Left forelimb (tissue), 1 donor: ENCODE data around the gene DBR1.

ENCODE experiments used
- DNase-seq: peaks from one replicate; pipeline ENCODE4 v3.0.0-alpha.2; 2018; ENCODE audit warnings: low spot score

Gene DBR1

DNA sequence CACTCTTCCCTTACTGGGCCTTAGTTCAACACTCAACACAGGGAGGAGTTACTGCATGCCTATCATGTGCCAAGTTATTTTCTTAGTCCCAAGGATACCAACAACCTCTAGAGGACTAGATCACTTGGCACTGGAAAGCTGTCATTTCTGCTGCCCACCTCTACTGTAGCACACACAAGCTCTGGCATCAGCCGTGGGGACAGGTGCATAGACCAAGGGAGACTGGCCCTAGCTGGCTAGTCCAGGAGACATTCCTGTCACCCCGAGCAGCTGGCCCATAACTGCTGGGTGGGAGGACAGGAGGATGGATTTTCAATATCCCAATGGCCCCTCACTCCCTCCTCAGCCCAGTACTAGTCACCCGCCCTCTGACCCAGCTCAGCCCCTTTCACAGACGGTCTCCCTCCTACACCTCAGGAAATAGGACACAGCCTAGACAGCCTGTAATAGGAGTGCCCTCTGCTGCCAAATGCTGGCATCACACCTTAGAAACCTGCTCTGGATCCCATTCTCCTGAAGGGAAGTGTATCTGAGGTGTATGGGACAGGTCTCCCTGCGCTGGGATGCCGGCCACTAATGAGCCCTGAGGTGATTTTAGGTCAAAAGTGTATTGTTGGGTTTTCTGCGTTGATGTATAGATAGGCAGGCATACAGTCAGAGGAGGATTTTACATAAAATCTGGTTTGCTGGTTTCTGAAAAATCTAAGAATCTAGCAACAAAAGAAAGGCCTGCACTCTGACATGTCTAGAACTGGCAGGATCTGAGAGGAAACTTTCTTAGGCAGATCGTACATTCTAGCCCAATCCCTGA lies 55.9 kb downstream of the DBR1 start:
- DNase-seq, result no peak

DNA sequence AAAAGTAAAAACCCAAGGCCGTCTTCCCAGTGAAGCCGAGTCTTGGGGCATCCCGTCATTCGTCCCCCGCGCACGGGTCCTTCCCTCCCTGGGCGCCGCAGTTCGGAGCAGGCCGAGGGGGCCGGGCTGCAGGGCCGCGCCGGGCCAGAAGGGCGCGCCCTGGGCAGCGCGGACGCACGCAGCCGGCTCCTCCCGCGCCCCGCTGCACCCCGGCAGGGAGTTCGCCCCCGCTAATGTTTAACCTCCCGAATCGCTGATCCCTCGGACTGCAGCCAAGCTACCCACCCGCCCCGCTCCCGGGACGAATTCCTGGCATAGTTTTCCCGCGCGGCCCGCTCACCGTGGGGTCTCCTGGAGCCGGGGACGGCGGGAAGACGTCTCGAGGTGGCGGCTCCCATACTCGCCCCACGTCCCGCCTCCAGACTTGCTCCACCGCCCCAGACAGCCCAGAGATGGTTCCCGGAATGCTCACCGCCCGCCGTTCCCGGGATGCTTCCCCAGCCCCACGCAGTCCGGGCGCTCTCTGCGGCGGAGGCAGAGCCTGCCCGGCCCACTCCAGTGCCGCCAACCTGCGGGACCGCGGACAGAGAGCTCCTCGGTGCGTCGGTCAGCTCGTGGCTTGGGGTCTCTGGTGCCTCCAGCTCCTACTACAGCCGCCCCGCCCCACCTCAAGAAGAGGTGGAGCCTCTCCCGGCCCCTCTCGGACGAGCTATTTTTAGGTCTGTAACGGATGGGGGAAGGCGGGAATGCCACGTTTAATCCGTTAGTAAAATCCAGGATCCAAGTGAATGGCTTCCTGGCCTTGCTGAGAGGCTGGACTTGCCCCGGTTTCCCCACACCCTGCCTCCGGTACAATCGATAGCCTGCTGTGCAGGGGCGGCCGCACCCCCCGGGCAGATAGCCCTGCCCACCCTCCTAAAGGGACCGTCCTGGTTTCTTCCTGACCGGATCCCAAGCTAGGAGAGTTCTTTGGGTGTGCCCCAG lies 59.4 kb downstream of the DBR1 start, which contains the start of gene DZIP1L:
Gene DZIP1L (minus strand): TSS at position 621 of the 984 bp plus-strand sequence. CDS start 11,637 bp downstream, outside the sequence.
- peak; percentile 89 for DNase-seq

DNA sequence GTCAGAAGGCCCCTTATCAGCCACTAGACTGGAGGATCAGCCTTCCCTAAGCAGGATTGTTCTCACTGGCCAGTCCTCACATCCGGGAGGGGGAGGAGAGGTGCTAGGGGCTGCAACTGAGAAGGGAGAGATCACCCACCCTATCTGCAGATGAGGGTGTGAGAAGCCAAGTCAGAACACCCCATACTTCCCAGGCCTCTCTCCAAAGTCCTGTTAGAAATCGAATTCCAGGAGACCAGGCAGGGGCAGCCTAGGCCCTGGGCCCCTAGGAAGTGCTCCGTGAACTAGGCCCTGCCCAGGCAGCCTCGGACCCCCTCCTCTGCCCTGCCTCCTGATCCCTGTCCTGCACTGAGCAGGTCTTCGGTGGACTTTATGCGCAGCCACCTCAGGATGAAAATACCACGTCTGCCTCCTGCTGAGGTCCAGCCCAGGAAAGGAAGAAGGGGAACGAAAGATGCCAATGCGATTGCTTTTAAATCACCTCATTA lies 60.2 kb downstream of the DBR1 start:
- DNase-seq, result no peak

DNA sequence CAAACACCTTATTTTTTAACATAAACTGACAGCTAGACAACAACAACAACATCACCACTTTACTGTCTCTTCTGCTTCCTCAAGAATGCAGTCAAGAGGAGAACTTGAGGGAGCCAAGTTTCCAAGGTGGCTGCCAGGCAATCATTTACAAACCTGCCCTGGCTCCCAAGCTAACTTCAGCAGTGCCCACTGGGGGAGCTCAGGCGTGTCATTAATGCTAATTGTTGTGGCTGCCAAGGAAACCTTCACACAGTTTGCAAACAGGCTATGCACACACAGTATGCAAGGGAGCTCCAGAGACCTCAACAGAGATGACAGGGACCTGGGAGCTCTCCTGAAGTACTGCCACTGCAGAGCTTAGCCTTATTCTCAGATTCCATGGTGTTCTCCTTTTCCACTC lies 61.4 kb downstream of the DBR1 start:
- no peak for DNase-seq

DNA sequence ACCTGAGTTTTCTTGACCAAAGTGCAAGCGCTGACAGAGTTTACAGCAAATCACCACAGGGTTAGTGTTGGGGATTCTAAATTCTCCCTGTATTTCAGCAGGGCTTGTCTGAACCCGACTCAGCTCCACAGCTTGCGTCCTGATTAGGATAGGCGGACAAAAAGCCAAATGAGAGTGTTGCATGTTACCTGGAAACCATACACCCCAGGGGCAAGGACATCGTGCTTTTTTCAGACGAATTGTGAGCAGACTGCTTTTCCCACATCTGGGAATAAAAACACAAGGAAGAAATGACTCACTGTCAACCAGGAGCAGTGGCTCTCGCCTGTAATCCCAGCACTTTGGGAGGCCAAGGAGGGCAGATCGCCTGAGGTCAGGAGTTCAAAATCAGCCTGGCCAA lies 62.4 kb downstream of the DBR1 start:
- no peak for DNase-seq
